ENCODE results near the gene RPL39L.

RPL39L gene

GRCh38 chr3:187139126-187139894, at the start of gene RPL39L:
Gene RPL39L (minus strand): TSS chr3:187139496. CDS start chr3:187121300, 18,196 bp downstream.
- TF ChIP-seq, protein P1, sequence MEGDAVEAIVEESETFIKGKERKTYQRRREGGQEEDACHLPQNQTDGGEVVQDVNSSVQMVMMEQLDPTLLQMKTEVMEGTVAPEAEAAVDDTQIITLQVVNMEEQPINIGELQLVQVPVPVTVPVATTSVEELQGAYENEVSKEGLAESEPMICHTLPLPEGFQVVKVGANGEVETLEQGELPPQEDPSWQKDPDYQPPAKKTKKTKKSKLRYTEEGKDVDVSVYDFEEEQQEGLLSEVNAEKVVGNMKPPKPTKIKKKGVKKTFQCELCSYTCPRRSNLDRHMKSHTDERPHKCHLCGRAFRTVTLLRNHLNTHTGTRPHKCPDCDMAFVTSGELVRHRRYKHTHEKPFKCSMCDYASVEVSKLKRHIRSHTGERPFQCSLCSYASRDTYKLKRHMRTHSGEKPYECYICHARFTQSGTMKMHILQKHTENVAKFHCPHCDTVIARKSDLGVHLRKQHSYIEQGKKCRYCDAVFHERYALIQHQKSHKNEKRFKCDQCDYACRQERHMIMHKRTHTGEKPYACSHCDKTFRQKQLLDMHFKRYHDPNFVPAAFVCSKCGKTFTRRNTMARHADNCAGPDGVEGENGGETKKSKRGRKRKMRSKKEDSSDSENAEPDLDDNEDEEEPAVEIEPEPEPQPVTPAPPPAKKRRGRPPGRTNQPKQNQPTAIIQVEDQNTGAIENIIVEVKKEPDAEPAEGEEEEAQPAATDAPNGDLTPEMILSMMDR (conservative IDR thresholded peaks at IDR 0.05): no peak
- no peak within 1 kb of the TSS for H3K27ac ChIP-seq

DNA sequence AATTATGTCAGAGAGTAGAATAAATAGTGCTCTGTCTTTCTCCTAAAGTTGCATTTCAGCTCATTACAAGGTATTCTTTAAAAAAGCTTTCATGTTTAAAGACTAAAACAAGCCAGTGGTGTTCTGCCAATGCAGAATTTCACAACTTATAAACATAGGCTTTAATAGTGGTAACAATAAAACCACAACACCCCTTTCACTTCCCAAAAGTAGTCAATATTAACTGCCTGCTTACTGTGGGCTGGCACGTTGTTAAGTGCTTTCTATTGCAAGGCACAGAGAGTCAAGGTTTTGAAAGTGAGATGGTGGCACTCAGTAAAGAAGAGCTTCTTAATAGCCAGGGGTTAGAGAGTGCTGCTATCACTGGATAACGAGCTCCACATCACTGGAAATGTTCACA, 49.6 kb upstream of the RPL39L start:
- TF ChIP-seq, protein P1 (conservative IDR thresholded peaks at IDR 0.05): no peak
- H3K27ac ChIP-seq: no peak overlapping the region

- TF ChIP-seq, protein P1 (conservative IDR thresholded peaks at IDR 0.05): no peak
- no peak overlapping the region for H3K27ac ChIP-seq
These were observed 47.6 kb upstream of the RPL39L start for GRCh38 chr3:187186801-187187421.

- no peak overlapping the region for H3K27ac ChIP-seq
These were observed 47.1 kb upstream of the RPL39L start for GRCh38 chr3:187186375-187186774.

GRCh38 chr3:187185759-187186158, 46.5 kb upstream of the RPL39L start:
- TF ChIP-seq, protein P1 (conservative IDR thresholded peaks at IDR 0.05): no peak
- H3K27ac ChIP-seq: no peak overlapping the region

More at GRCh38 chr3:187186375-187186774, 47.1 kb upstream of the RPL39L start:
- TF ChIP-seq, protein P1 (conservative IDR thresholded peaks at IDR 0.05): no peak

DNA sequence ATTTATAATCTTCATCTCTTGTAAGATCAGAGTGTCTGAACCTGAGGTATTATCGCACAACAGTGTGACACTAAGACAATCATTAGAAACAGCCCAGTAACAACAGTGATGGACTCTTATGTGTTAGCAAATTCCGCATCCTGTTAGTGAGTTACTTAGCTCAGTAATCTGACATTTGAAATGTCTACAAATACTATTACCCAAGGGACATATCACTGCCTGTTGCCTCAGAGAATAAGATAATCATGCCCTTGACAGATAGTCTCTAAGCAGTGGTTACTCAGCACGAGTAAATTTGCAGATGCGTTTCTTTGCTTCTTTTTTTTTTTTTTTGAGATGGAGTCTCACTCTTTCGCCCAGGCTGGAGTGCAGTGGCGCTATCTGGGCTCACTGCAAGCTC, 44.6 kb upstream of the RPL39L start:
- no peak overlapping the region for H3K27ac ChIP-seq
- TF ChIP-seq, protein P1 (conservative IDR thresholded peaks at IDR 0.05): no peak

DNA sequence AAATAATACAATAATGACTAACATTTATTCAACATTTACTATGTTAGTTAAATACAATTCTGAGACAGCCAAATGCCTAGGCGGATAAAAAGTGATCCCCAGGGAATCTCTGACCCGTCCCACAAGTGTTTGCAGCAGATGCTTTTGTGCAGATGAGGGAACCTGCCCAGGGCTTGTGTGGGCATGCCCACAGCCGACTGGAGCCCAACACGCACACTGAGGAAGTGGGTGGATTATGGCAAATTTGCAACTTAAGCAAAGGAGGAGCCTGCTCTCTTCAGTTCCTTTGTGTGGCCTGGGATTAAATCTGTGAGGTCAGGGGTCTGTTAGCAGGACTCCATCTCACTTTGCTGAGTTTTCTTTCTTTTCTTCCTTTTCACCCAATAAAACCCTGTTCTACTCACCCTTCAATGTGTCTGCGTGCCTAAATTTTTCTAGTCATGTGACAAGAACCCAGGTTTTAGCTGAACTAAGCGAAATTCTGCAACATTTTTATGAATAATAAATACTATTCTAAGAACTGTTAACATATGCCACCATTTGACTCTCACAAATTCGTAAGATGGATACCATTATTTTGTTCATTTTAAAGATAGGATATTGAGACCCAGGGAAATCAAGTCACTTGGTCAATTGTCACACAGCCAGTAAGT, 44.0 kb upstream of the RPL39L start:
- H3K27ac ChIP-seq: no peak overlapping the region
- TF ChIP-seq, protein P1 (conservative IDR thresholded peaks at IDR 0.05): no peak
